SK-N-MC (cell line): ENCODE measurements around the gene PIAS3.

Experiments
- DNase-seq: peaks from one replicate; pipeline ENCODE4 v3.0.0-alpha.2; 2011; ENCODE audit warnings: low read depth, low spot score
- H3K27ac ChIP-seq: fragments of 200-600 bp; sonication (generic); 2 replicates; pipeline ENCODE4 v1.5.1; 2016; ENCODE audit warnings: mixed run types
- H3K36me3 ChIP-seq: fragments of 200-600 bp; sonication (generic); 2 replicates; pipeline ENCODE4 v1.6.1; 2017; ENCODE audit warnings: antibody characterized with exemption, low read length, mixed read lengths; ENCODE audit not compliant: insufficient read depth
- H3K4me3 ChIP-seq: fragments of 200-600 bp; sonication (generic); 2 replicates; pipeline ENCODE4 v1.5.1; 2016
- H3K9ac ChIP-seq: fragments of 200-600 bp; sonication (generic); 2 replicates; pipeline ENCODE4 v1.8.0; 2017; ENCODE audit warnings: mixed run types, mixed read lengths; ENCODE audit not compliant: insufficient read length
- H3K9me3 ChIP-seq: fragments of 200-600 bp; sonication (generic); 2 replicates; pipeline ENCODE4 v1.6.1; 2017; ENCODE audit warnings: low read depth, mild to moderate bottlenecking, antibody characterized with exemption, low read length, moderate library complexity, mixed read lengths
- EZH2 ChIP-seq: fragments of 200-600 bp; sonication (generic); IDR thresholded peaks from one replicate; pipeline ENCODE4 v1.6.1; 2017; ENCODE audit warnings: antibody characterized with exemption
- FOXP2 ChIP-seq: optimal IDR thresholded peaks from 2 replicates; pipeline ENCODE3; 2011; ENCODE audit warnings: mild to moderate bottlenecking, moderate library complexity; ENCODE audit not compliant: insufficient read depth; ENCODE audit errors: extremely low read length, control extremely low read depth
- POLR2AphosphoS5 ChIP-seq: IDR thresholded peaks from 2 replicates; pipeline ENCODE4 v1.6.1; 2012; ENCODE audit warnings: mild to moderate bottlenecking, low read depth, low read length, borderline replicate concordance

Gene PIAS3

GRCh38 chr1:145892486-145893087 is 33.7 kb upstream of the PIAS3 start:
- Histone ChIP-seq H3K27ac (peak overlapping the region; percentile 72), H3K4me3 (peak overlapping the region; percentile 73)
- DNase-seq = no peak

DNA sequence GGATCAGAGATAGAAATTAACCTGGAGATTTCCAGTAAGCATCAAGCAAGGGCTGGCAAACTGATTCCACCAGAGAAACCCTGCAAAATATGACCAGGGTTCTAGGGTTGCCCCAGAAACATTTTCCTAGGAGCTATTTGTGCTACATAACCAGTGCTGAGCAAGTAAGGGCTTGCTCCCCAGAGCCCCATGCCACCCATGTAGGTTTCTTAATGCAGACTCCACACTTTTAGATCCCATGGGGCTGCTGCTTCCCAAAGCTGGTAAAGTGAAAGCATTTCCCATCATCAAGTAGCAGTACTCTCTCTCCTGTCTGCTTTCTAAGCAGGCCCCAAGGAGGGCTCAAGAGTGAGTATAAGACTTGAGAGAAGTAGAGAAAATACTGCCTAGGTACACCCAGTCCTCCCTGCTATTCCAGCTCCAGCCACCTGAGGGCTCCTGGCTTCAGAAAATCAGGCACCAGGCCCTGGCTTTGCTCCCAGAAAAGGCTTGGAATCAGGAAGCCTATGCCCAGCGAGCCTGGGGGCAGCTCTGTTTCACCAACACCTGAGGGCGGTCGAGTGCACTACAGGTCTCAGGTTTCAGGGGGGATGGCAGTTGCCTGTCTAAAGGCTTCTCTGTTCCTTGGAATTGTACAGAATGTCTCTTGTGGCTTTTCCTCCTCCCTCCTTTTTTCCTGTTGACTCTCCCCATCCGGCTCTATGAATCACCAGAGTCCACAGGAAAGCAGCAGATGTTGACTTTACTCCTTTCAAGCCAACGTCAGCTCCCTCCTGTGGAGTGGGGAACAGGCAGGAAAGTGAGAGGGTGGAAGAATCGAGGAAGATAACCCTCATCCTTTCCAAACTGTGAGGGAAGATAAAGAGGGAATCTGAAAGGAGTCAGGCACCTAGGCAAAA is 33.0 kb upstream of the PIAS3 start:
- Histone ChIP-seq H3K27ac (peak overlapping the region; percentile 72), H3K9ac (peak overlapping the region; percentile 64), H3K4me3 (peak overlapping the region; percentile 73), H3K36me3 (no peaks in the 10 kb centered on the region), H3K9me3 (no peaks in the 10 kb centered on the region)
- peak; percentile 76 for DNase-seq
- no peak for TF ChIP-seq POLR2AphosphoS5
- TF ChIP-seq FOXP2 = no peak
- no peak for TF ChIP-seq EZH2

More at GRCh38 chr1:145892486-145893087, 33.7 kb upstream of the PIAS3 start:
- no peaks in the 10 kb centered on the region for H3K36me3 ChIP-seq
- H3K9ac ChIP-seq = peak overlapping the region; percentile 62
- no peak for TF ChIP-seq POLR2AphosphoS5
- TF ChIP-seq EZH2 = no peak
- no peak for TF ChIP-seq FOXP2
- no peaks in the 10 kb centered on the region for H3K9me3 ChIP-seq

DNA sequence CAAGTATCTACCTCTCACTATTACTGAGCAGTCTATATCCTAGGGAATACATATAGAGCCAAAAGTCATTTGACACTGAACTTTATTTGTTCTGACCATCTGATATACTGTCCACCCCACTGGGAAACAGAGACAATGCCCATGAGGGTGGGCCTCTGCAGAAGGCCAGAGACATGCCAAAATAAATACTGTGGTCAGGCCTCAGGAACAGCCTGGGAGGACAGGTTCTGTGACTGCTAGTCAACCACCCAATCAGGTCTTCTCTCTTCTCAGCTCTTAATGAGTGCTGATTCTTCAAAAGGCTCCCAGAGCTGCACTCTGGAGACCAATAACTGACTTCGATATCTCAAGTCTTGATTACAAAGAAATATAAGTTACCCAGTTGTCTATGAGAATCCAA is 32.3 kb upstream of the PIAS3 start:
- H3K36me3 ChIP-seq = no peaks in the 10 kb centered on the region
- no peak for TF ChIP-seq POLR2AphosphoS5
- no peak for TF ChIP-seq EZH2
- no peak for TF ChIP-seq FOXP2
- no peak overlapping the region for H3K4me3 ChIP-seq
- H3K27ac ChIP-seq = no peak overlapping the region; the same call in none of the 2 replicates
- no peaks in the 10 kb centered on the region for H3K9me3 ChIP-seq
- peak overlapping the region; percentile 8 for H3K9ac ChIP-seq
- no peak for DNase-seq

GRCh38 chr1:145889722-145890121 is 30.8 kb upstream of the PIAS3 start:
- no peak for DNase-seq
- no peaks in the 10 kb centered on the region for H3K36me3 ChIP-seq
- no peak for TF ChIP-seq POLR2AphosphoS5
- no peak for TF ChIP-seq FOXP2
- no peak for TF ChIP-seq EZH2
- no peaks in the 10 kb centered on the region for H3K9me3 ChIP-seq
- H3K4me3 ChIP-seq = no peak overlapping the region
- no peak overlapping the region for H3K27ac ChIP-seq
- H3K9ac ChIP-seq = no peak overlapping the region

DNA sequence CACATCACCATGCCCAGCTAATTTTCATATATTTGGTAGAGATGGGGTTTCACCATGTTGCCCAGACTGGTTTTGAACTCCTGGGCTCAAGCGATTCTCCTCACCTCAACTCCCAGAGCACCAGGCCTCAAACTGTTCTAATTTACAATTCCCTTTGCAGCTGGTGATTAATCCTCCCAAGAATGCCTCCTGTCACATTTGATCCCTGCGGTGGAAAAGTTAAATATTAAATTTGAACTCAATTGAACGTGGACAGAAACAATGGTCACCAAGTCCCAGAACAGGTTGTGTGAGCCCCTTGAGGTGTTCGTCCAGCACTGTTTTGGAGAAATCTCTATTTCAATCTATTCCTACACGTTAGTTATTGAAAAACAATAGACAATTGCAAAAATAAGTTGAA is 28.8 kb upstream of the PIAS3 start:
- Histone ChIP-seq H3K9me3 (no peaks in the 10 kb centered on the region), H3K36me3 (no peaks in the 10 kb centered on the region), H3K4me3 (no peak overlapping the region), H3K27ac (no peak overlapping the region), H3K9ac (no peak overlapping the region)
- no peak for DNase-seq
- TF ChIP-seq EZH2 (no peak), POLR2AphosphoS5 (no peak), FOXP2 (no peak)

GRCh38 chr1:145886816-145887215 is 27.9 kb upstream of the PIAS3 start:
- no peak overlapping the region for H3K4me3 ChIP-seq
- H3K36me3 ChIP-seq = no peaks in the 10 kb centered on the region

GRCh38 chr1:145886390-145886789 is 27.5 kb upstream of the PIAS3 start:
- Histone ChIP-seq H3K36me3 (no peaks in the 10 kb centered on the region), H3K9me3 (no peaks in the 10 kb centered on the region), H3K27ac (no peak overlapping the region), H3K4me3 (peak overlapping the region; percentile 91), H3K9ac (no peak overlapping the region)
- no peak for TF ChIP-seq FOXP2
- no peak for TF ChIP-seq POLR2AphosphoS5
- no peak for TF ChIP-seq EZH2
- no peak for DNase-seq

More at GRCh38 chr1:145886816-145887215, 27.9 kb upstream of the PIAS3 start:
- H3K27ac ChIP-seq = no peak overlapping the region
- DNase-seq = no peak
- H3K9ac ChIP-seq = no peak overlapping the region
- H3K9me3 ChIP-seq = no peaks in the 10 kb centered on the region
- TF ChIP-seq EZH2 (no peak), POLR2AphosphoS5 (no peak), FOXP2 (no peak)

- no peaks in the 10 kb centered on the region for H3K36me3 ChIP-seq
- H3K4me3 ChIP-seq = peak within 1 kb of the TSS; percentile 91
- H3K9me3 ChIP-seq = no peaks in the 10 kb centered on the region
- no peak within 1 kb of the TSS for H3K27ac ChIP-seq
- H3K9ac ChIP-seq = no peak within 1 kb of the TSS
- DNase-seq = no peak
- TF ChIP-seq FOXP2 (no peak), POLR2AphosphoS5 (no peak), EZH2 (no peak)
Observed at GRCh38 chr1:145885738-145886287, 26.9 kb upstream of the PIAS3 start, which contains the start of gene ANKRD35. TSS of gene ANKRD35 (minus strand) at chr1:145885866. CDS start at chr1:145885758, 108 bp downstream.
